22Rv1 (cell line): ENCODE results near the gene CA10.

Experiments used
- ZFX ChIP-seq: fragments of 450-650 bp; IDR thresholded peaks from 2 replicates; pipeline ENCODE4 v1.6.1; 2017; ENCODE audit warnings: antibody characterized with exemption, borderline replicate concordance
- TF ChIP-seq, protein P1 (sequence below): fragments of 450-650 bp; IDR thresholded peaks from 2 replicates; pipeline ENCODE4 v1.5.1; 2017; ENCODE audit warnings: mild to moderate bottlenecking

DNA sequence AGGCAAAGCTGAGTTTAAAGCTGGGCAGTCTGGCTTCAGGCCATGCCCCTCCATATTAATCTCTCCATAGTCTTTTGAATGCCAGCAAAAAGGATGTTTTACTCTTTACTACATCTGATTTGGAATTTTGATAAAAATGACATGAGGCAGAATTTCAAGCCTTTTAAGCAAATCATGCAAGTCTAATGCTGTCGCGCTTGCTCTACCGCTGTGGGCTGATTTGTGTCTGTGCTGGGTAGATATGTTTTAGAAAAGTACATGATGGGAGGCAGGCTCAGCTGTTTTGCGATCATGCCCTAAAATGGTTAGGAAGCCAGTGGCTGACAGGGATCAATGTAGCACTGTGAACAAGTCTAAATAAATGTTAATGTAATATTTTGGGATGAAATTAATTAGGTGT, 311.9 kb downstream of the CA10 start:
- TF ChIP-seq, protein P1, sequence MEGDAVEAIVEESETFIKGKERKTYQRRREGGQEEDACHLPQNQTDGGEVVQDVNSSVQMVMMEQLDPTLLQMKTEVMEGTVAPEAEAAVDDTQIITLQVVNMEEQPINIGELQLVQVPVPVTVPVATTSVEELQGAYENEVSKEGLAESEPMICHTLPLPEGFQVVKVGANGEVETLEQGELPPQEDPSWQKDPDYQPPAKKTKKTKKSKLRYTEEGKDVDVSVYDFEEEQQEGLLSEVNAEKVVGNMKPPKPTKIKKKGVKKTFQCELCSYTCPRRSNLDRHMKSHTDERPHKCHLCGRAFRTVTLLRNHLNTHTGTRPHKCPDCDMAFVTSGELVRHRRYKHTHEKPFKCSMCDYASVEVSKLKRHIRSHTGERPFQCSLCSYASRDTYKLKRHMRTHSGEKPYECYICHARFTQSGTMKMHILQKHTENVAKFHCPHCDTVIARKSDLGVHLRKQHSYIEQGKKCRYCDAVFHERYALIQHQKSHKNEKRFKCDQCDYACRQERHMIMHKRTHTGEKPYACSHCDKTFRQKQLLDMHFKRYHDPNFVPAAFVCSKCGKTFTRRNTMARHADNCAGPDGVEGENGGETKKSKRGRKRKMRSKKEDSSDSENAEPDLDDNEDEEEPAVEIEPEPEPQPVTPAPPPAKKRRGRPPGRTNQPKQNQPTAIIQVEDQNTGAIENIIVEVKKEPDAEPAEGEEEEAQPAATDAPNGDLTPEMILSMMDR, result no peak
- no peak for TF ChIP-seq ZFX
